Measurements from ENCODE around the gene PTPRZ1. TPM values are rescaled to one million over a fixed set of nuclear protein-coding genes. Genes with fewer than 3 reads are reported as not detected.
A peak's percentile ranks its signal among the peaks of the same experiment; 100 is the strongest.

Gene PTPRZ1
- total RNA-seq, 2 donors from 2014 or later, result 18.0 to 57.4 TPM

DNA sequence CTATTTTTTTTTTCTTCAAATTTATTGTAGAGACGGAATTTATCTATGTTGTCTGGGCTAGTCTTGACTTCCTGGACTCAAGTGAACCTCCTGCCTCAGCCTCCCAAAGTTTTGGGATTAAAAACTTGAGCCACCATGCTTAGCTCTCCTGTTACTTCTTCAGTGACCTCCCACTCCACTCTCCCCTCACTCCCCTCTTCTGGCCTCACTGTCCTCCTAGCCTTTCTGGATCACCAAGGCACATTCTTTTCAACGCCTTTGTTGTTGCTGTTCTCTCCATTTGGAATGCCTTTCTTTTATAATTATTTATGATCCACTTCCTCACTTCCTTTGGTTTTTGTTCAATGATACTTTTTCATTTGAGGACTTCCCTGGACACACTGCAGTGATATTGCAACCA, 17.9 kb downstream of the PTPRZ1 start:
- DNase-seq, result no peak
- Histone ChIP-seq H3K9me3 (ENCODE audit: control insufficient read depth, low read length) (no peaks in the 10 kb centered on the region), H3K36me3 (ENCODE audit: control insufficient read depth, insufficient read depth, low read length) (no peaks in the 10 kb centered on the region), H3K4me1 (ENCODE audit: control insufficient read depth, insufficient read depth, low read length) (no peaks in the 10 kb centered on the region), H3K27ac (ENCODE audit: low read depth, low read length) (no peak overlapping the region), H3K27me3 (ENCODE audit: control insufficient read depth, insufficient read depth, low read length, poor library complexity, severe bottlenecking) (no peaks in the 10 kb centered on the region), H3K9ac (ENCODE audit: extremely low read depth, low read length, poor library complexity, severe bottlenecking) (no peak overlapping the region), H3K4me3 (ENCODE audit: low read length) (no peak overlapping the region)
- TF ChIP-seq, protein P1, sequence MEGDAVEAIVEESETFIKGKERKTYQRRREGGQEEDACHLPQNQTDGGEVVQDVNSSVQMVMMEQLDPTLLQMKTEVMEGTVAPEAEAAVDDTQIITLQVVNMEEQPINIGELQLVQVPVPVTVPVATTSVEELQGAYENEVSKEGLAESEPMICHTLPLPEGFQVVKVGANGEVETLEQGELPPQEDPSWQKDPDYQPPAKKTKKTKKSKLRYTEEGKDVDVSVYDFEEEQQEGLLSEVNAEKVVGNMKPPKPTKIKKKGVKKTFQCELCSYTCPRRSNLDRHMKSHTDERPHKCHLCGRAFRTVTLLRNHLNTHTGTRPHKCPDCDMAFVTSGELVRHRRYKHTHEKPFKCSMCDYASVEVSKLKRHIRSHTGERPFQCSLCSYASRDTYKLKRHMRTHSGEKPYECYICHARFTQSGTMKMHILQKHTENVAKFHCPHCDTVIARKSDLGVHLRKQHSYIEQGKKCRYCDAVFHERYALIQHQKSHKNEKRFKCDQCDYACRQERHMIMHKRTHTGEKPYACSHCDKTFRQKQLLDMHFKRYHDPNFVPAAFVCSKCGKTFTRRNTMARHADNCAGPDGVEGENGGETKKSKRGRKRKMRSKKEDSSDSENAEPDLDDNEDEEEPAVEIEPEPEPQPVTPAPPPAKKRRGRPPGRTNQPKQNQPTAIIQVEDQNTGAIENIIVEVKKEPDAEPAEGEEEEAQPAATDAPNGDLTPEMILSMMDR (conservative IDR thresholded peaks at IDR 0.05), result no peak
- H3K27me3 Mint-ChIP-seq (ENCODE audit: insufficient read depth), result no peaks in the 10 kb centered on the region
- 91 to 100% methylated on average over 1 to 2 of the region's 2 CpGs for WGBS, 2 experiments (ENCODE audit: insufficient coverage in 1 of 2, insufficient read length in 1 of 2)
- H3K9me3 Mint-ChIP-seq, result no peaks in the 10 kb centered on the region
- H3K4me1 Mint-ChIP-seq, result peaks cover 6% of the 10 kb centered on the region
- H3K4me3 Mint-ChIP-seq, result no peak overlapping the region
- H3K36me3 Mint-ChIP-seq (ENCODE audit: low read depth), result no peaks in the 10 kb centered on the region
- no peak overlapping the region for H3K27ac Mint-ChIP-seq

DNA sequence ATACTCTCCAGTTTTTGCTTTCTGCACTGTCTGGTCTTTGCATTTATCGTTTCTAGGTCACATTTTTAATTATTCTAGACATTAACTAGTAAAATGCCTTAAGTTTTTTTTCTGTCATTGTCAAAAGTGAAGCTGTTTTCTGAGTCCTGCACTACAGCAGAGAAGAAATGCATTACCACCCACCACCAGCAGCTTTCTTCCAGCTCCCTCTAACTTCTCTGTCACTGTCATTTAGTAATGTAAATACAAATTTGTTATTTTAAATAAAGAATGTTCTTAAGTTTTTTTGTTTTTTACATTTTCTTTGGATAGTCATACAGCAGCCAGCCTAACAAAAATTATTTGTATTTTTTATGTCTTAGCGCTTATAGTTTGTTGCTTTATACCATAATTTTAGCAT, 18.8 kb downstream of the PTPRZ1 start:
- 88% methylated on average over 2 of the region's 2 CpGs; no CpG with 5 or more reads in 1 of the 2 experiments for WGBS, 2 experiments (ENCODE audit: insufficient coverage in 1 of 2, insufficient read length in 1 of 2)
- H3K27ac Mint-ChIP-seq, result no peak overlapping the region

DNA sequence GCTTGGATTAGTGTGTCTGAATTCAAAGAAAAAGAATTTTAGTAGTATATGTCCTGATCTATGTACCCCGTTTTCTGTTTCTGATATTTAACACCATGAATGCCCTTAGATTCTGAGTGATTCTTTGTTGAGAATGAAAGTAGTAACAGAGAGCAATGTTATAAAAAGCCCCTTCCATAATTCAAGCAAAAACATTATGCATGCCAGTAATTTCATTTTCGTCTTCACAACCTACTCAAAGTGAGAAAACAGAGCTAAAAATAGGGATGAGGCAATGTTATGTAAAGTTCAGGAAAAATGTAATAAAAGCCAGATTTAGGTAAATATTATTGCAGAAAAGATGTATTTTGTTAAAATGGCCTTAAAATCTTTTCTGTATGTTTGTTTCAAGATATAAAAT, 28.1 kb downstream of the PTPRZ1 start:
- H3K4me3 ChIP-seq (ENCODE audit: low read length), result no peak overlapping the region
- TF ChIP-seq, protein P1 (conservative IDR thresholded peaks at IDR 0.05), result no peak
- H3K36me3 ChIP-seq (ENCODE audit: control insufficient read depth, insufficient read depth, low read length), result no peaks in the 10 kb centered on the region
- WGBS, 2 experiments (ENCODE audit: insufficient coverage in 1 of 2, insufficient read length in 1 of 2), result 46% methylated on average over 2 of the region's 2 CpGs; no CpG with 5 or more reads in 1 of the 2 experiments
- H3K9ac ChIP-seq (ENCODE audit: extremely low read depth, low read length, poor library complexity, severe bottlenecking), result no peak overlapping the region
- H3K9me3 Mint-ChIP-seq, result no peaks in the 10 kb centered on the region
- DNase-seq, result no peak
- H3K27me3 ChIP-seq (ENCODE audit: control insufficient read depth, insufficient read depth, low read length, poor library complexity, severe bottlenecking), result no peaks in the 10 kb centered on the region
- H3K27me3 Mint-ChIP-seq (ENCODE audit: insufficient read depth), result no peaks in the 10 kb centered on the region
- no peaks in the 10 kb centered on the region for H3K4me1 ChIP-seq (ENCODE audit: control insufficient read depth, insufficient read depth, low read length)
- no peak overlapping the region for H3K4me3 Mint-ChIP-seq
- no peaks in the 10 kb centered on the region for H3K4me1 Mint-ChIP-seq
- H3K27ac ChIP-seq (ENCODE audit: low read depth, low read length), result no peak overlapping the region
- no peak overlapping the region for H3K27ac Mint-ChIP-seq
- H3K9me3 ChIP-seq (ENCODE audit: control insufficient read depth, low read length), result no peaks in the 10 kb centered on the region
- H3K36me3 Mint-ChIP-seq (ENCODE audit: low read depth), result no peaks in the 10 kb centered on the region

More for the DNA sequence above, 18.8 kb downstream of the PTPRZ1 start:
- H3K4me3 ChIP-seq (ENCODE audit: low read length), result no peak overlapping the region
- no peak overlapping the region for H3K27ac ChIP-seq (ENCODE audit: low read depth, low read length)
- TF ChIP-seq, protein P1 (conservative IDR thresholded peaks at IDR 0.05), result peak; percentile 53
- H3K9me3 Mint-ChIP-seq, result no peaks in the 10 kb centered on the region
- DNase-seq, result no peak
- no peak overlapping the region for H3K4me3 Mint-ChIP-seq
- no peaks in the 10 kb centered on the region for H3K36me3 Mint-ChIP-seq (ENCODE audit: low read depth)
- H3K9ac ChIP-seq (ENCODE audit: extremely low read depth, low read length, poor library complexity, severe bottlenecking), result no peak overlapping the region
- peaks cover 6% of the 10 kb centered on the region for H3K4me1 Mint-ChIP-seq
- no peaks in the 10 kb centered on the region for H3K27me3 ChIP-seq (ENCODE audit: control insufficient read depth, insufficient read depth, low read length, poor library complexity, severe bottlenecking)
- H3K36me3 ChIP-seq (ENCODE audit: control insufficient read depth, insufficient read depth, low read length), result no peaks in the 10 kb centered on the region
- no peaks in the 10 kb centered on the region for H3K4me1 ChIP-seq (ENCODE audit: control insufficient read depth, insufficient read depth, low read length)
- H3K9me3 ChIP-seq (ENCODE audit: control insufficient read depth, low read length), result no peaks in the 10 kb centered on the region
- no peaks in the 10 kb centered on the region for H3K27me3 Mint-ChIP-seq (ENCODE audit: insufficient read depth)
